ENCODE results near the gene IQGAP2.
"Not testable (repeated sequence)": the region's sequence is repeated elsewhere in the genome, so short reads cannot be mapped to it uniquely, and the experiment has no call there.

IQGAP2 gene

GRCh38 chr5:76402886-76403765 is at the start of gene IQGAP2:
TSS of gene IQGAP2 (plus strand) at chr5:76403285. CDS start at chr5:76403546, 261 bp downstream.
- DNase-seq = peak; percentile 82

- no peak for DNase-seq
Measured at GRCh38 chr5:76356887-76357286, 46.2 kb upstream of the IQGAP2 start.

GRCh38 chr5:76363352-76364225 is 39.5 kb upstream of the IQGAP2 start:
- no peak for DNase-seq

- no peak for DNase-seq
Measured at GRCh38 chr5:76364226-76364589, 38.9 kb upstream of the IQGAP2 start.

- DNase-seq = no peak
Measured at GRCh38 chr5:76365561-76365960, 37.5 kb upstream of the IQGAP2 start.

GRCh38 chr5:76366596-76366995 is 36.5 kb upstream of the IQGAP2 start:
- no peak for DNase-seq

- no peak for DNase-seq
Measured at GRCh38 chr5:76367623-76368371, 35.3 kb upstream of the IQGAP2 start.

- no peak for DNase-seq
Measured at GRCh38 chr5:76368941-76369340, 34.1 kb upstream of the IQGAP2 start.

- DNase-seq = not testable (repeated sequence)
Measured at GRCh38 chr5:76369668-76370067, 33.4 kb upstream of the IQGAP2 start.

GRCh38 chr5:76371960-76372322 is 31.1 kb upstream of the IQGAP2 start:
- DNase-seq = no peak

GRCh38 chr5:76372323-76373054 is 30.6 kb upstream of the IQGAP2 start:
- no peak for DNase-seq

GRCh38 chr5:76376148-76376865 is 26.8 kb upstream of the IQGAP2 start:
- DNase-seq = no peak

GRCh38 chr5:76376866-76377230 is 26.2 kb upstream of the IQGAP2 start:
- DNase-seq = no peak

GRCh38 chr5:76378355-76378754 is 24.7 kb upstream of the IQGAP2 start:
- DNase-seq = no peak

- DNase-seq = peak; percentile 33
Measured at GRCh38 chr5:76379316-76379715, 23.8 kb upstream of the IQGAP2 start.

GRCh38 chr5:76379855-76380254 is 23.2 kb upstream of the IQGAP2 start:
- no peak for DNase-seq

- DNase-seq = no peak
Measured at GRCh38 chr5:76380346-76381066, 22.6 kb upstream of the IQGAP2 start.

GRCh38 chr5:76383126-76383832 is 19.8 kb upstream of the IQGAP2 start:
- no peak for DNase-seq

- DNase-seq = peak; percentile 28
Measured at GRCh38 chr5:76384189-76384588, 18.9 kb upstream of the IQGAP2 start.

- peak; percentile 29 for DNase-seq
Measured at GRCh38 chr5:76384705-76385104, 18.4 kb upstream of the IQGAP2 start.

All from CD4-positive, alpha-beta T cell treated with Interleukin-17A for 4 hours (primary cell).